Measurements from ENCODE around the gene RNF166.

The RNF166 gene

GRCh38 chr16:88647178-88648070 lies 58.8 kb downstream of the RNF166 start:
- no peak for TF ChIP-seq ZBTB7A (IDR thresholded peaks at IDR 0.05; ENCODE audit: low read depth)
- no peak for TF ChIP-seq MAX (IDR thresholded peaks at IDR 0.05)
- no peak for TF ChIP-seq CEBPB (IDR thresholded peaks at IDR 0.05)
- no peak for TF ChIP-seq RAD21 (IDR thresholded peaks at IDR 0.05; ENCODE audit: low read depth)
- TF ChIP-seq FOXM1 (IDR thresholded peaks at IDR 0.05; ENCODE audit: borderline replicate concordance, low read depth) = no peak
- no peak for TF ChIP-seq YY1 (IDR thresholded peaks at IDR 0.05; ENCODE audit: low read depth)
- no peak for TF ChIP-seq REST (IDR thresholded peaks at IDR 0.05; ENCODE audit: low read depth)
- no peak for TF ChIP-seq TCF12 (IDR thresholded peaks at IDR 0.05; ENCODE audit: low read depth)
- TF ChIP-seq TEAD4 (IDR thresholded peaks at IDR 0.05) = no peak
- TF ChIP-seq EP300 (IDR thresholded peaks at IDR 0.05; ENCODE audit: borderline replicate concordance) = no peak
- no peak for TF ChIP-seq EGR1 (IDR thresholded peaks at IDR 0.05)
- no peak for TF ChIP-seq CREB1 (IDR thresholded peaks at IDR 0.05; ENCODE audit: low read depth)
- TF ChIP-seq TAF1 (IDR thresholded peaks at IDR 0.05; ENCODE audit: low read depth) = no peak
- no peak for TF ChIP-seq NFIC (IDR thresholded peaks at IDR 0.05)
- TF ChIP-seq USF1 (IDR thresholded peaks at IDR 0.05) = no peak

All from Ishikawa (cell line).